GM23338 (cell line): ENCODE data around the gene IL17RB. TPM values are rescaled to one million over a fixed set of nuclear protein-coding genes. Genes with fewer than 3 reads are reported as not detected.

Experiments
- ATAC-seq: fragments of 200-7000 bp; cut with Tn5 transposase; 3 replicates; pipeline ENCODE4 v1.9.1; 2020
- DNase-seq: peaks from one replicate; pipeline ENCODE4 v3.0.0-alpha.2; 2015; ENCODE audit warnings: low spot score
- H2AFZ ChIP-seq: fragments of 200-600 bp; sonication (generic); 2 replicates; pipeline ENCODE4 v1.8.0; 2016; ENCODE audit warnings: antibody characterized with exemption, mild to moderate bottlenecking, moderate library complexity
- H3F3A ChIP-seq: fragments of 200-600 bp; sonication (generic); replicated peaks from 2 replicates; pipeline ENCODE4 v1.8.0; 2017; ENCODE audit warnings: antibody characterized with exemption, mixed run types, low read depth
- H3K27ac ChIP-seq: fragments of 200-600 bp; sonication (generic); 2 replicates; pipeline ENCODE4 v1.6.1; 2016; ENCODE audit warnings: low read depth
- H3K27me3 ChIP-seq: fragments of 200-600 bp; sonication (generic); 2 replicates; pipeline ENCODE4 v1.8.0; 2016; ENCODE audit warnings: mild to moderate bottlenecking, mixed run types, moderate library complexity; ENCODE audit not compliant: insufficient read depth
- H3K36me3 ChIP-seq: fragments of 200-600 bp; sonication (generic); 2 replicates; pipeline ENCODE4 v1.8.0; 2016; ENCODE audit warnings: mild to moderate bottlenecking; ENCODE audit not compliant: insufficient read depth
- H3K4me1 ChIP-seq: fragments of 200-600 bp; sonication (generic); 2 replicates; pipeline ENCODE4 v1.8.0; 2016; ENCODE audit warnings: mild to moderate bottlenecking, moderate library complexity; ENCODE audit not compliant: insufficient read depth
- H3K4me2 ChIP-seq: fragments of 200-600 bp; sonication (generic); 2 replicates; pipeline ENCODE4 v1.7.1; 2017; ENCODE audit warnings: mixed run types
- H3K4me3 ChIP-seq: fragments of 200-600 bp; sonication (generic); 2 replicates; pipeline ENCODE4 v1.6.1; 2016; ENCODE audit warnings: mixed run types
- H3K79me2 ChIP-seq: fragments of 200-600 bp; sonication (generic); replicated peaks from 2 replicates; pipeline ENCODE4 v1.8.0; 2017; ENCODE audit warnings: mild to moderate bottlenecking; ENCODE audit not compliant: insufficient read depth
- H3K9me2 ChIP-seq: fragments of 200-600 bp; sonication (generic); 2 replicates; pipeline ENCODE4 v1.8.0; 2017; ENCODE audit not compliant: insufficient read depth
- H4K20me1 ChIP-seq: fragments of 200-600 bp; sonication (generic); replicated peaks from 2 replicates; pipeline ENCODE4 v1.8.0; 2017; ENCODE audit warnings: mild to moderate bottlenecking; ENCODE audit not compliant: insufficient read depth
- H3K27ac Mint-ChIP-seq: 2 replicates; pipeline ENCODE4 v1.8.0; 2020; ENCODE audit warnings: inconsistent platforms, mild to moderate bottlenecking, moderate library complexity, mixed read lengths
- H3K27me3 Mint-ChIP-seq: 3 replicates; pipeline ENCODE4 v1.8.0; 2022; ENCODE audit warnings: low read depth, mild to moderate bottlenecking, moderate library complexity, mixed read lengths, inconsistent platforms; ENCODE audit not compliant: insufficient read depth, poor library complexity
- H3K36me3 Mint-ChIP-seq: 3 replicates; pipeline ENCODE4 v1.8.0; 2021; ENCODE audit warnings: low read depth, mild to moderate bottlenecking, inconsistent platforms, moderate library complexity, mixed read lengths
- H3K4me1 Mint-ChIP-seq: 3 replicates; pipeline ENCODE4 v1.8.0; 2020; ENCODE audit warnings: mild to moderate bottlenecking, inconsistent platforms, mixed read lengths
- H3K4me3 Mint-ChIP-seq: 3 replicates; pipeline ENCODE4 v1.8.0; 2021; ENCODE audit warnings: moderate library complexity, mild to moderate bottlenecking, inconsistent platforms, mixed read lengths
- H3K9me3 Mint-ChIP-seq: 3 replicates; pipeline ENCODE4 v1.8.0; 2020; ENCODE audit warnings: moderate library complexity, mild to moderate bottlenecking, inconsistent platforms, mixed read lengths
- CTCF ChIP-seq, 2 experiments: fragments of 200-600 bp in 1 of 2; sonication (generic) in 1 of 2; conservative IDR thresholded peaks; 2 replicates each; pipeline versions ENCODE4 v1.5.1 to v1.6.1; 2016 to 2017; ENCODE audit warnings: antibody characterized with exemption in 2 of 2, low read depth in 2 of 2, mild to moderate bottlenecking in 2 of 2, moderate library complexity in 1 of 2
- ETS1 ChIP-seq: IDR thresholded peaks from 2 replicates; pipeline ENCODE4 v1.6.1; 2016; ENCODE audit warnings: antibody characterized with exemption
- EZH2phosphoT487 ChIP-seq: fragments of 200-600 bp; sonication (generic); IDR thresholded peaks from one replicate; pipeline ENCODE4 v1.8.1; 2018; ENCODE audit warnings: antibody characterized with exemption; ENCODE audit not compliant: unreplicated experiment
- JUNB ChIP-seq: IDR thresholded peaks from one replicate; pipeline ENCODE4 v1.6.1; 2016; ENCODE audit warnings: antibody characterized with exemption; ENCODE audit not compliant: unreplicated experiment
- NANOG ChIP-seq: IDR thresholded peaks from 2 replicates; pipeline ENCODE4 v1.6.1; 2016; ENCODE audit warnings: antibody characterized with exemption, borderline replicate concordance
- POLR2AphosphoS5 ChIP-seq: IDR thresholded peaks from 2 replicates; pipeline ENCODE4 v1.6.1; 2016; ENCODE audit warnings: antibody characterized with exemption, low read depth
- REST ChIP-seq: IDR thresholded peaks from one replicate; pipeline ENCODE4 v1.6.1; 2018; ENCODE audit warnings: antibody characterized with exemption; ENCODE audit not compliant: unreplicated experiment
- STAT1 ChIP-seq: IDR thresholded peaks from one replicate; pipeline ENCODE4 v1.6.1; 2016; ENCODE audit warnings: antibody characterized with exemption; ENCODE audit not compliant: unreplicated experiment
- ZNF114 ChIP-seq: fragments of 250-450 bp; sonication (Bioruptor Pico); IDR thresholded peaks from 2 replicates; pipeline ENCODE4 v1.5.0; 2020; ENCODE audit warnings: mild to moderate bottlenecking, moderate library complexity
- ZNF331 ChIP-seq: fragments of 250-450 bp; sonication (Bioruptor Pico); IDR thresholded peaks from 2 replicates; pipeline ENCODE4 v1.5.0; 2020; ENCODE audit warnings: low read depth, mild to moderate bottlenecking, moderate library complexity
- polyA plus RNA-seq: library from polyadenylated mRNA; unstranded; fragments of >200 nt; fragmentation: Nextera tagmentation; extraction: Ambion mirVana; gene quantifications from 2 replicates; pipeline ENCODE4 v1.2.1, GENCODE V29; 2016
- total RNA-seq: library from RNA; depleted of rRNA; stranded (reverse); fragments of >200 nt; shearing (Covaris generic); gene quantifications from 2 replicates; pipeline ENCODE4 v1.2.3, GENCODE V29; 2014

The IL17RB gene
- total and polyA plus RNA-seq, 2 experiments from 2014 or later: 5.7 to 6.9 TPM

GRCh38 chr3:53900666-53901331 lies 54.4 kb downstream of the IL17RB start:
- Mint-ChIP-seq H3K4me3 (no peak overlapping the region), H3K27ac (no peak overlapping the region), H3K9me3 (no peaks in the 10 kb centered on the region), H3K36me3 (no peaks in the 10 kb centered on the region), H3K4me1 (no peaks in the 10 kb centered on the region), H3K27me3 (no peaks in the 10 kb centered on the region)
- H3K4me3 ChIP-seq: no peak overlapping the region
- H3K27ac ChIP-seq: no peak overlapping the region
- no peak for ATAC-seq
- 0 out of 2 replicates have a peak overlapping the region, but pooled peaks have one; percentile 20 for H2AFZ ChIP-seq
- no peaks in the 10 kb centered on the region for H3F3A ChIP-seq
- H3K4me1 ChIP-seq: no peaks in the 10 kb centered on the region
- no peaks in the 10 kb centered on the region for H4K20me1 ChIP-seq
- no peak for DNase-seq
- H3K79me2 ChIP-seq: no peaks in the 10 kb centered on the region
- H3K9me2 ChIP-seq: no peaks in the 10 kb centered on the region
- no peaks in the 10 kb centered on the region for H3K36me3 ChIP-seq
- no peak overlapping the region for H3K4me2 ChIP-seq
- H3K27me3 ChIP-seq: no peaks in the 10 kb centered on the region
- TF ChIP-seq JUNB: no peak
- no peak for TF ChIP-seq ZNF331 (CRISPR knock-in tag)
- no peak for TF ChIP-seq NANOG
- no peak for TF ChIP-seq CTCF (conservative IDR thresholded peaks at IDR 0.05; ENCODE audit: low read depth in 2 of 2)

GRCh38 chr3:53902067-53902466 lies 55.7 kb downstream of the IL17RB start:
- H3K4me1 ChIP-seq: no peaks in the 10 kb centered on the region
- Mint-ChIP-seq H3K4me1 (no peaks in the 10 kb centered on the region), H3K36me3 (no peaks in the 10 kb centered on the region), H3K9me3 (no peaks in the 10 kb centered on the region), H3K4me3 (no peak overlapping the region), H3K27ac (no peak overlapping the region), H3K27me3 (no peaks in the 10 kb centered on the region)
- H3K4me2 ChIP-seq: no peak overlapping the region
- ATAC-seq (no peak), DNase-seq (no peak)
- H2AFZ ChIP-seq: no peak overlapping the region
- no peaks in the 10 kb centered on the region for H3K36me3 ChIP-seq
- H3F3A ChIP-seq: no peaks in the 10 kb centered on the region
- no peak overlapping the region for H3K27ac ChIP-seq
- H3K79me2 ChIP-seq: no peaks in the 10 kb centered on the region
- no peak for TF ChIP-seq NANOG
- no peaks in the 10 kb centered on the region for H4K20me1 ChIP-seq
- H3K9me2 ChIP-seq: no peaks in the 10 kb centered on the region
- H3K27me3 ChIP-seq: no peaks in the 10 kb centered on the region
- H3K4me3 ChIP-seq: no peak overlapping the region

GRCh38 chr3:53902711-53903110 lies 56.3 kb downstream of the IL17RB start:
- Histone ChIP-seq H3K4me3 (no peak overlapping the region), H3K27me3 (no peaks in the 10 kb centered on the region), H3K4me1 (no peaks in the 10 kb centered on the region), H3K27ac (no peak overlapping the region), H2AFZ (no peak overlapping the region), H3K4me2 (no peak overlapping the region), H3K79me2 (no peaks in the 10 kb centered on the region), H3K36me3 (no peaks in the 10 kb centered on the region), H3F3A (no peaks in the 10 kb centered on the region), H3K9me2 (no peaks in the 10 kb centered on the region), H4K20me1 (no peaks in the 10 kb centered on the region)
- Mint-ChIP-seq H3K36me3 (no peaks in the 10 kb centered on the region), H3K27ac (no peak overlapping the region), H3K4me1 (no peaks in the 10 kb centered on the region), H3K4me3 (no peak overlapping the region), H3K27me3 (no peaks in the 10 kb centered on the region), H3K9me3 (no peaks in the 10 kb centered on the region)
- no peak for ATAC-seq
- no peak for DNase-seq
- no peak for TF ChIP-seq CTCF (conservative IDR thresholded peaks at IDR 0.05; ENCODE audit: low read depth in 2 of 2)
- TF ChIP-seq STAT1: no peak
- no peak for TF ChIP-seq ETS1
- TF ChIP-seq ZNF331 (CRISPR knock-in tag): no peak
- TF ChIP-seq REST: no peak
- TF ChIP-seq JUNB: no peak
- TF ChIP-seq EZH2phosphoT487: no peak
- TF ChIP-seq POLR2AphosphoS5: no peak
- no peak for TF ChIP-seq ZNF114
